HL-60 (cell line): ENCODE measurements around the gene SUN1.

Experiments used
- DNase-seq, 2 experiments: peaks; one replicate each; pipeline ENCODE4 v3.0.0-alpha.2; 2010 to 2020; ENCODE audit warnings: low read depth in 1 of 2, low spot score in 1 of 2
- H3K27ac ChIP-seq: fragments of 250-450 bp; sonication (Bioruptor Pico); replicated peaks from 2 replicates; pipeline ENCODE4 v1.5.1; 2020; ENCODE audit warnings: mild to moderate bottlenecking, moderate library complexity
- H3K27me3 ChIP-seq: fragments of 250-450 bp; sonication (Bioruptor Pico); 2 replicates; pipeline ENCODE4 v1.5.1; 2021; ENCODE audit warnings: mild to moderate bottlenecking, moderate library complexity; ENCODE audit not compliant: insufficient read depth, poor library complexity, severe bottlenecking
- H3K4me3 ChIP-seq: replicated peaks from 2 replicates; pipeline ENCODE4 v1.5.1; 2011; ENCODE audit warnings: mild to moderate bottlenecking, control low read depth, low read length; ENCODE audit not compliant: insufficient read depth
- CTCF ChIP-seq: IDR thresholded peaks from one replicate; pipeline ENCODE4 v1.5.1; 2011; ENCODE audit warnings: low read length, control low read depth, inconsistent platforms; ENCODE audit not compliant: insufficient read depth
- GABPA ChIP-seq: IDR thresholded peaks from 2 replicates; pipeline ENCODE4 v1.6.1; 2012; ENCODE audit warnings: low read depth
- POLR2AphosphoS5 ChIP-seq: IDR thresholded peaks from 2 replicates; pipeline ENCODE4 v1.6.1; 2012; ENCODE audit warnings: low read depth
- SPI1 ChIP-seq: IDR thresholded peaks from 2 replicates; pipeline ENCODE4 v1.6.1; 2012; ENCODE audit warnings: low read depth, mild to moderate bottlenecking, borderline replicate concordance
- TF ChIP-seq, protein P1 (sequence below): IDR thresholded peaks from 2 replicates; pipeline ENCODE4 v1.6.1; 2012; ENCODE audit warnings: low read depth; ENCODE audit not compliant: insufficient replicate concordance

The SUN1 gene

GRCh38 chr7:890868-891267 is 58.6 kb downstream of the SUN1 start:
- H3K27ac ChIP-seq: no peak overlapping the region
- no peak for DNase-seq
- no peak overlapping the region for H3K4me3 ChIP-seq
- H3K27me3 ChIP-seq: no peaks in the 10 kb centered on the region
- TF ChIP-seq POLR2AphosphoS5: no peak
- no peak for TF ChIP-seq GABPA
- no peak for TF ChIP-seq SPI1
- TF ChIP-seq, protein P1, sequence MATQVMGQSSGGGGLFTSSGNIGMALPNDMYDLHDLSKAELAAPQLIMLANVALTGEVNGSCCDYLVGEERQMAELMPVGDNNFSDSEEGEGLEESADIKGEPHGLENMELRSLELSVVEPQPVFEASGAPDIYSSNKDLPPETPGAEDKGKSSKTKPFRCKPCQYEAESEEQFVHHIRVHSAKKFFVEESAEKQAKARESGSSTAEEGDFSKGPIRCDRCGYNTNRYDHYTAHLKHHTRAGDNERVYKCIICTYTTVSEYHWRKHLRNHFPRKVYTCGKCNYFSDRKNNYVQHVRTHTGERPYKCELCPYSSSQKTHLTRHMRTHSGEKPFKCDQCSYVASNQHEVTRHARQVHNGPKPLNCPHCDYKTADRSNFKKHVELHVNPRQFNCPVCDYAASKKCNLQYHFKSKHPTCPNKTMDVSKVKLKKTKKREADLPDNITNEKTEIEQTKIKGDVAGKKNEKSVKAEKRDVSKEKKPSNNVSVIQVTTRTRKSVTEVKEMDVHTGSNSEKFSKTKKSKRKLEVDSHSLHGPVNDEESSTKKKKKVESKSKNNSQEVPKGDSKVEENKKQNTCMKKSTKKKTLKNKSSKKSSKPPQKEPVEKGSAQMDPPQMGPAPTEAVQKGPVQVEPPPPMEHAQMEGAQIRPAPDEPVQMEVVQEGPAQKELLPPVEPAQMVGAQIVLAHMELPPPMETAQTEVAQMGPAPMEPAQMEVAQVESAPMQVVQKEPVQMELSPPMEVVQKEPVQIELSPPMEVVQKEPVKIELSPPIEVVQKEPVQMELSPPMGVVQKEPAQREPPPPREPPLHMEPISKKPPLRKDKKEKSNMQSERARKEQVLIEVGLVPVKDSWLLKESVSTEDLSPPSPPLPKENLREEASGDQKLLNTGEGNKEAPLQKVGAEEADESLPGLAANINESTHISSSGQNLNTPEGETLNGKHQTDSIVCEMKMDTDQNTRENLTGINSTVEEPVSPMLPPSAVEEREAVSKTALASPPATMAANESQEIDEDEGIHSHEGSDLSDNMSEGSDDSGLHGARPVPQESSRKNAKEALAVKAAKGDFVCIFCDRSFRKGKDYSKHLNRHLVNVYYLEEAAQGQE: no peak
- no peak for TF ChIP-seq CTCF

GRCh38 chr7:891291-891690 is 59.0 kb downstream of the SUN1 start:
- Histone ChIP-seq H3K4me3 (no peak overlapping the region), H3K27ac (no peak overlapping the region), H3K27me3 (no peaks in the 10 kb centered on the region)
- DNase-seq: no peak
- TF ChIP-seq SPI1: no peak
- TF ChIP-seq POLR2AphosphoS5: no peak
- TF ChIP-seq CTCF: no peak
- TF ChIP-seq, protein P1: no peak
- TF ChIP-seq GABPA: no peak

- H3K27ac ChIP-seq: no peak overlapping the region
- no peak for DNase-seq
- TF ChIP-seq SPI1 (no peak), POLR2AphosphoS5 (0 out of 2 replicates have a peak, but pooled peaks have one; percentile 11)
These were observed 59.5 kb downstream of the SUN1 start for GRCh38 chr7:891805-892204.

DNA sequence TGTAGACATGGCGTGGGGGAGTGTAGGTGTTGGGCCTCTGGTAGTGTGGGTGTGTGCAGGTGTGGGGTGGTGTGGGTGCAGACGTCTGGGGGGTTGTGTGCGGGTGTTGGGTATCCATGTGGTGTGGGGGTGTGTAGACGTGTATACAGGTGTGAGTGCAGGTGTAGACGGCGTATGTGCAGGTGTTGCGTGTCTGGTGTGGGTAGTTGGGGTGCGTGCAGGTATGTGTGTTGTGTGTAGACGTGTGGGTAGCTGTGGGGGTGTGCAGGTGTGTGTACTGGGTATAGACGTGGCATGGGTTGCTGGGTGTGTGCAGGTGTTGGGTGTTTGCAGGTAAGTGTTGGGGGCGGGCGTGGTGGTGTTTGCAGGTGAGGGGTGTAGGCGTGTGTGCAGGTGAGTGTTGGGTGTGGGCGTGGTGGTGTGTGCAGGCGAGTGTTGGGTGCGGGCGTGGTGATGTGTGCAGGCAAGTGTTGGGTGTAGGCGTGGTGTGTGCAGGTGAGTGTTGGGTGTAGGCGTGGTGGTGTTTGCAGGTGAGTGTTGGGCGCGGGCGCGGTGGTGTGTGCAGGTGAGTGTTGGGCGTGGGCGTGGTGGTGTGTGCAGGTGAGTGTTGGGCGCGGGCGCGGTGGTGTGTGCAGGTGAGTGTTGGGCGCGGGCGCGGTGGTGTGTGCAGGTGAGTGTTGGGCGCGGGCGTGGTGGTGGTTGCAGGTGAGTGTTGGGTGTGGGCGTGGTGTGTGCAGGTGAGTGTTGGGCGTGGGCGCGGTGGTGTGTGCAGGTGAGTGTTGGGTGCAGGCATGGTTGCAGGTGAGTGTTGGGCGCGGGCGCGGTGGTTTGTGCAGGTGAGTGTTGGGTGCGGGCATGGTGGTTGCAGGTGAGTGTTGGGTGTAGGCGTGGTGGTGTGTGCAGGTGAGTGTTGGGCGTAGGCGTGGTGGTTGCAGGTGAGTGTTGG is 60.6 kb downstream of the SUN1 start:
- DNase-seq: no peak
- Histone ChIP-seq H3K27ac (no peak overlapping the region), H3K4me3 (no peak overlapping the region), H3K27me3 (no peaks in the 10 kb centered on the region)
- TF ChIP-seq POLR2AphosphoS5: no peak; the same call in 1 of the 2 replicates
- no peak for TF ChIP-seq GABPA
- TF ChIP-seq CTCF: no peak

More at GRCh38 chr7:891805-892204, 59.5 kb downstream of the SUN1 start:
- no peak overlapping the region for H3K4me3 ChIP-seq
- H3K27me3 ChIP-seq: no peaks in the 10 kb centered on the region
